OCI-LY3 (cell line): ENCODE measurements around the gene CALY.

Experiments used
- CTCF ChIP-seq: fragments of 200-600, 300-600 bp; sonication (generic); IDR thresholded peaks from 2 replicates; pipeline ENCODE4 v1.5.1; 2014; ENCODE audit warnings: antibody characterized with exemption, low read length, low read depth
- EZH2phosphoT487 ChIP-seq: fragments of 200-600 bp; shearing (Covaris generic); IDR thresholded peaks from 2 replicates; pipeline ENCODE4 v1.6.1; 2018; ENCODE audit warnings: antibody characterized with exemption, mixed run types, low read depth

GRCh38 chr10:133278577-133279265, 58.0 kb downstream of the CALY start:
- TF ChIP-seq CTCF (no peak), EZH2phosphoT487 (no peak)
